HCT116 (cell line): Measurements from ENCODE around the gene DIS3L2. TPM values are rescaled to one million over a fixed set of nuclear protein-coding genes. Genes with fewer than 3 reads are reported as not detected.

Source experiments
- ATAC-seq: fragments of 200-7000 bp; cut with Tn5 transposase; 2 replicates; pipeline ENCODE4 v1.9.1; 2020; ENCODE audit warnings: mild to moderate bottlenecking, moderate library complexity
- BruUV-seq: library from RNA; stranded (reverse); fragments of 400-500 nt; replicated peaks from 2 replicates; lab custom pipeline; 2021; lab: Mats Ljungman, UMichigan
- CTCF ChIA-PET: fragments of 300-600 bp; sonication (Branson Sonifier 250); formaldehyde crosslinking; loops from one replicate; lab custom pipeline; 2021; ENCODE audit warnings: antibody characterized with exemption; lab: Charles Lee
- POLR2A ChIA-PET: fragments of 300-600, 350-600 bp; sonication (Branson Sonifier 250); formaldehyde crosslinking; loops from one replicate; lab custom pipeline; 2021; ENCODE audit warnings: antibody characterized with exemption; lab: Charles Lee
- RAD21 ChIA-PET, 2 experiments: fragments of 300-600 bp; sonication (Branson Sonifier 250); formaldehyde crosslinking; loops; one replicate each; lab custom pipeline; 2023; ENCODE audit warnings: low total read pairs in 2 of 2; ENCODE audit not compliant: uncharacterized antibody in 2 of 2, unreplicated experiment in 2 of 2, low non-redundant PET in 1 of 2; lab: Charles Lee
- DNase-seq: peaks from one replicate; pipeline ENCODE4 v3.0.0-alpha.2; 2010; ENCODE audit warnings: low read depth, low spot score
- H2AFZ ChIP-seq: fragments of 200-600 bp; shearing (Covaris generic), sonication (generic); 2 replicates; pipeline ENCODE4 v1.6.1; 2017; ENCODE audit warnings: low read depth, mixed run types, mixed read lengths, antibody characterized with exemption, low read length; ENCODE audit not compliant: poor library complexity, severe bottlenecking
- H3K27ac ChIP-seq: 2 replicates; pipeline ENCODE4 v1.5.1; 2012; ENCODE audit warnings: low read depth, low read length
- H3K27me3 ChIP-seq: fragments of 200-600 bp; sonication (generic); 2 replicates; pipeline ENCODE4 v1.6.1; 2016; ENCODE audit warnings: mixed run types, low read length, mixed read lengths; ENCODE audit not compliant: insufficient read depth
- H3K36me3 ChIP-seq, 2 experiments: fragments of 200-500 bp in 1 of 2; fragments of 200-600 bp in 1 of 2; sonication (Bioruptor generic) in 1 of 2; sonication (generic) in 1 of 2; 2 replicates each; pipeline versions ENCODE4 v1.5.1 to v1.6.1; 2014 to 2016; ENCODE audit warnings: low read length in 2 of 2, inconsistent platforms in 1 of 2, mixed read lengths in 1 of 2, mixed run types in 1 of 2; ENCODE audit not compliant: insufficient read depth in 2 of 2, control insufficient read depth in 1 of 2
- H3K4me1 ChIP-seq, 2 experiments: fragments of 200-600 bp in 1 of 2; sonication (generic) in 1 of 2; 2 replicates each; pipeline versions ENCODE4 v1.5.1 to v1.6.1; 2012 to 2017; ENCODE audit warnings: low read length in 2 of 2, inconsistent platforms in 1 of 2, mild to moderate bottlenecking in 1 of 2, mixed read lengths in 1 of 2, mixed run types in 1 of 2, moderate library complexity in 1 of 2; ENCODE audit not compliant: insufficient read depth in 2 of 2, control insufficient read depth in 1 of 2
- H3K4me2 ChIP-seq: fragments of 200-600 bp; sonication (generic); 2 replicates; pipeline ENCODE4 v1.6.1; 2017; ENCODE audit warnings: mixed run types, low read length, mixed read lengths
- H3K4me3 ChIP-seq, 2 experiments: fragments of 200-600 bp in 1 of 2; sonication (generic) in 1 of 2; replicated peaks in 1 of 2; 2 replicates each; pipeline ENCODE4 v1.5.1; 2011 to 2016; ENCODE audit warnings: low read length in 2 of 2, control low read depth in 1 of 2, low read depth in 1 of 2, mild to moderate bottlenecking in 1 of 2, mixed read lengths in 1 of 2, mixed run types in 1 of 2
- H3K79me2 ChIP-seq: fragments of 200-600 bp; sonication (generic); 2 replicates; pipeline ENCODE4 v1.6.1; 2017; ENCODE audit warnings: mild to moderate bottlenecking, mixed run types, low read length, moderate library complexity, mixed read lengths; ENCODE audit not compliant: insufficient read depth
- H3K9ac ChIP-seq: fragments of 200-600 bp; sonication (generic); 2 replicates; pipeline ENCODE4 v1.6.1; 2016; ENCODE audit warnings: low read length, mixed read lengths
- H3K9me2 ChIP-seq: fragments of 200-600 bp; sonication (generic), shearing (Covaris generic); 2 replicates; pipeline ENCODE4 v1.6.1; 2017; ENCODE audit warnings: mixed run types, mild to moderate bottlenecking, moderate library complexity; ENCODE audit not compliant: insufficient read depth
- H3K9me3 ChIP-seq, 2 experiments: fragments of 200-500 bp in 1 of 2; fragments of 200-600 bp in 1 of 2; sonication (Bioruptor generic) in 1 of 2; sonication (generic) in 1 of 2; 2 replicates each; pipeline ENCODE4 v1.6.1; 2014 to 2017; ENCODE audit warnings: low read length in 2 of 2, mixed read lengths in 2 of 2, inconsistent platforms in 1 of 2, low read depth in 1 of 2, mild to moderate bottlenecking in 1 of 2, mixed run types in 1 of 2, moderate library complexity in 1 of 2; ENCODE audit not compliant: control insufficient read depth in 1 of 2, insufficient read depth in 1 of 2
- H4K20me1 ChIP-seq: fragments of 200-600 bp; sonication (generic), shearing (Covaris generic); 2 replicates; pipeline ENCODE4 v1.6.1; 2017; ENCODE audit warnings: mixed run types, mild to moderate bottlenecking, moderate library complexity; ENCODE audit not compliant: insufficient read depth
- CBX3 ChIP-seq: IDR thresholded peaks from 2 replicates; pipeline ENCODE4 v1.6.1; 2012; ENCODE audit warnings: low read depth
- ELF1 ChIP-seq: IDR thresholded peaks from 2 replicates; pipeline ENCODE4 v1.6.1; 2012; ENCODE audit warnings: low read depth, borderline replicate concordance
- EZH2phosphoT487 ChIP-seq: fragments of 200-600 bp; IDR thresholded peaks from 2 replicates; pipeline ENCODE4 v1.6.1; 2018; ENCODE audit warnings: antibody characterized with exemption, borderline replicate concordance
- FOSL1 ChIP-seq: IDR thresholded peaks from 2 replicates; pipeline ENCODE4 v1.6.1; 2012; ENCODE audit warnings: low read depth
- JUND ChIP-seq: IDR thresholded peaks from 2 replicates; pipeline ENCODE4 v1.6.1; 2012
- POLR2A ChIP-seq: IDR thresholded peaks from 2 replicates; pipeline ENCODE4 v1.7.0; 2011; ENCODE audit warnings: borderline replicate concordance; ENCODE audit not compliant: insufficient read depth, insufficient read length; ENCODE audit errors: extremely low read depth
- POLR2AphosphoS5 ChIP-seq: IDR thresholded peaks from 2 replicates; pipeline ENCODE4 v1.6.1; 2011; ENCODE audit warnings: mild to moderate bottlenecking, low read depth, low read length, moderate library complexity
- SIN3A ChIP-seq: IDR thresholded peaks from 2 replicates; pipeline ENCODE4 v1.6.1; 2012; ENCODE audit warnings: low read depth
- SP1 ChIP-seq: IDR thresholded peaks from 2 replicates; pipeline ENCODE4 v1.6.1; 2012; ENCODE audit warnings: low read depth
- SRF ChIP-seq: IDR thresholded peaks from 2 replicates; pipeline ENCODE4 v1.6.1; 2012; ENCODE audit warnings: low read depth
- TCF7L2 ChIP-seq: IDR thresholded peaks from 2 replicates; pipeline ENCODE4 v1.7.0; 2011; ENCODE audit warnings: borderline replicate concordance, inconsistent platforms; ENCODE audit not compliant: insufficient read depth, insufficient read length; ENCODE audit errors: extremely low read depth
- ZFX ChIP-seq: fragments of 450-650 bp; IDR thresholded peaks from 2 replicates; pipeline ENCODE4 v1.6.1; 2017
- intact Hi-C: fragments of 100-400 bp; cut with micrococcal nuclease; formaldehyde crosslinking; loops from 2 replicates; pipeline ENCODE4 v1.10.0; 2022
- total RNA-seq: library from RNA; stranded (reverse); gene quantifications from one replicate; pipeline ENCODE4 v1.2.1, GENCODE V29; 2021; ENCODE audit not compliant: unreplicated experiment
- TF ChIP-seq, protein P1 (sequence below): IDR thresholded peaks from 2 replicates; pipeline ENCODE4 v1.6.1; 2011; ENCODE audit warnings: mild to moderate bottlenecking, low read length, moderate library complexity; ENCODE audit not compliant: insufficient replicate concordance; ENCODE audit errors: extremely low read depth
- TF ChIP-seq, protein P2 (sequence below), 3 experiments: fragments of 200-600 bp in 1 of 3; sonication (generic) in 1 of 3; IDR thresholded peaks in 2 of 3; conservative IDR thresholded peaks in 1 of 3; 2 replicates each; pipeline ENCODE4 v1.5.1; 2012 to 2017; ENCODE audit warnings: low read depth in 2 of 3, low read length in 2 of 3, antibody characterized with exemption in 1 of 3, borderline replicate concordance in 1 of 3, control low read depth in 1 of 3, mild to moderate bottlenecking in 1 of 3, mixed read lengths in 1 of 3, mixed run types in 1 of 3, moderate library complexity in 1 of 3; ENCODE audit not compliant: insufficient read depth in 1 of 3
- TF ChIP-seq, protein P3 (sequence below): IDR thresholded peaks from 2 replicates; pipeline ENCODE4 v1.6.1; 2012; ENCODE audit warnings: low read depth

Gene DIS3L2
- total RNA-seq, 1 experiment from 2014 or later: 42.5 TPM

DNA sequence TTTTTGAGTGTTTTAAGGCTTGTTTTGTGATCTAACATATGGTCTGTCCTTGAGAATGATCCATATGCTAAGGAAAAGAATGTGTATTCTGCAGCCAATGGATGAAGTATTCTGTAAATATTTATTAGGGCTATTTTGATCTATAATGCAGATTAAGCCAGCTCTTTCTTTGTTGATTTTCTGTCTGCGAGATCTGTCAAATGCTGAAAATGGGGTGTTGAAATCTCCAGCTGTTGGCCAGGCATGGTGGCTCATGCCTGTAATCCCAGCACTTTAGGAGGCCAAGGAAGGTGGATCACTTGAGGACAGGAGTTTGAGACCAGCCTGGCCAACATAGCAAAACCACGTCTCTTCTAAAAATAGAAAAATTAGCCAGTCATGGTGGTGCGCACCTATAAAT, 132.7 kb downstream of the DIS3L2 start:
- intact Hi-C loops: no loop called here
- DNase-seq (no peak), ATAC-seq (no peak)
- ChIA-PET POLR2A (no interaction called here), RAD21 (no interaction called here), CTCF (no interaction called here)
- no peak overlapping the region for H2AFZ ChIP-seq
- no peaks in the 10 kb centered on the region for H3K9me2 ChIP-seq
- no peaks in the 10 kb centered on the region for H3K9me3 ChIP-seq
- H3K4me1 ChIP-seq: no peaks in the 10 kb centered on the region
- H4K20me1 ChIP-seq: no peaks in the 10 kb centered on the region
- H3K79me2 ChIP-seq: peaks cover 4% of the 10 kb centered on the region; the same call in 1 of the 2 replicates
- no peaks in the 10 kb centered on the region for H3K27me3 ChIP-seq
- H3K27ac ChIP-seq: no peak overlapping the region
- BruUV-seq: no TSS peak
- no peak overlapping the region for H3K4me2 ChIP-seq
- H3K4me3 ChIP-seq: no peak overlapping the region
- no peak overlapping the region for H3K9ac ChIP-seq
- TF ChIP-seq SP1 (no peak), SIN3A (no peak), ZFX (no peak), TCF7L2 (no peak), JUND (no peak), FOSL1 (no peak), EZH2phosphoT487 (no peak), CBX3 (no peak), SRF (no peak), POLR2AphosphoS5 (no peak), POLR2A (no peak), ELF1 (no peak)
- TF ChIP-seq, protein P1, sequence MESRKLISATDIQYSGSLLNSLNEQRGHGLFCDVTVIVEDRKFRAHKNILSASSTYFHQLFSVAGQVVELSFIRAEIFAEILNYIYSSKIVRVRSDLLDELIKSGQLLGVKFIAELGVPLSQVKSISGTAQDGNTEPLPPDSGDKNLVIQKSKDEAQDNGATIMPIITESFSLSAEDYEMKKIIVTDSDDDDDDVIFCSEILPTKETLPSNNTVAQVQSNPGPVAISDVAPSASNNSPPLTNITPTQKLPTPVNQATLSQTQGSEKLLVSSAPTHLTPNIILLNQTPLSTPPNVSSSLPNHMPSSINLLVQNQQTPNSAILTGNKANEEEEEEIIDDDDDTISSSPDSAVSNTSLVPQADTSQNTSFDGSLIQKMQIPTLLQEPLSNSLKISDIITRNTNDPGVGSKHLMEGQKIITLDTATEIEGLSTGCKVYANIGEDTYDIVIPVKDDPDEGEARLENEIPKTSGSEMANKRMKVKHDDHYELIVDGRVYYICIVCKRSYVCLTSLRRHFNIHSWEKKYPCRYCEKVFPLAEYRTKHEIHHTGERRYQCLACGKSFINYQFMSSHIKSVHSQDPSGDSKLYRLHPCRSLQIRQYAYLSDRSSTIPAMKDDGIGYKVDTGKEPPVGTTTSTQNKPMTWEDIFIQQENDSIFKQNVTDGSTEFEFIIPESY: no peak
- TF ChIP-seq, protein P2, sequence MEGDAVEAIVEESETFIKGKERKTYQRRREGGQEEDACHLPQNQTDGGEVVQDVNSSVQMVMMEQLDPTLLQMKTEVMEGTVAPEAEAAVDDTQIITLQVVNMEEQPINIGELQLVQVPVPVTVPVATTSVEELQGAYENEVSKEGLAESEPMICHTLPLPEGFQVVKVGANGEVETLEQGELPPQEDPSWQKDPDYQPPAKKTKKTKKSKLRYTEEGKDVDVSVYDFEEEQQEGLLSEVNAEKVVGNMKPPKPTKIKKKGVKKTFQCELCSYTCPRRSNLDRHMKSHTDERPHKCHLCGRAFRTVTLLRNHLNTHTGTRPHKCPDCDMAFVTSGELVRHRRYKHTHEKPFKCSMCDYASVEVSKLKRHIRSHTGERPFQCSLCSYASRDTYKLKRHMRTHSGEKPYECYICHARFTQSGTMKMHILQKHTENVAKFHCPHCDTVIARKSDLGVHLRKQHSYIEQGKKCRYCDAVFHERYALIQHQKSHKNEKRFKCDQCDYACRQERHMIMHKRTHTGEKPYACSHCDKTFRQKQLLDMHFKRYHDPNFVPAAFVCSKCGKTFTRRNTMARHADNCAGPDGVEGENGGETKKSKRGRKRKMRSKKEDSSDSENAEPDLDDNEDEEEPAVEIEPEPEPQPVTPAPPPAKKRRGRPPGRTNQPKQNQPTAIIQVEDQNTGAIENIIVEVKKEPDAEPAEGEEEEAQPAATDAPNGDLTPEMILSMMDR (IDR thresholded peaks at IDR 0.05 in 2 of 3, conservative IDR thresholded peaks at IDR 0.05 in 1 of 3; ENCODE audit: borderline replicate concordance in 1 of 3, insufficient read depth in 1 of 3, low read depth in 2 of 3, low read length in 2 of 3): no peak
- TF ChIP-seq, protein P3, sequence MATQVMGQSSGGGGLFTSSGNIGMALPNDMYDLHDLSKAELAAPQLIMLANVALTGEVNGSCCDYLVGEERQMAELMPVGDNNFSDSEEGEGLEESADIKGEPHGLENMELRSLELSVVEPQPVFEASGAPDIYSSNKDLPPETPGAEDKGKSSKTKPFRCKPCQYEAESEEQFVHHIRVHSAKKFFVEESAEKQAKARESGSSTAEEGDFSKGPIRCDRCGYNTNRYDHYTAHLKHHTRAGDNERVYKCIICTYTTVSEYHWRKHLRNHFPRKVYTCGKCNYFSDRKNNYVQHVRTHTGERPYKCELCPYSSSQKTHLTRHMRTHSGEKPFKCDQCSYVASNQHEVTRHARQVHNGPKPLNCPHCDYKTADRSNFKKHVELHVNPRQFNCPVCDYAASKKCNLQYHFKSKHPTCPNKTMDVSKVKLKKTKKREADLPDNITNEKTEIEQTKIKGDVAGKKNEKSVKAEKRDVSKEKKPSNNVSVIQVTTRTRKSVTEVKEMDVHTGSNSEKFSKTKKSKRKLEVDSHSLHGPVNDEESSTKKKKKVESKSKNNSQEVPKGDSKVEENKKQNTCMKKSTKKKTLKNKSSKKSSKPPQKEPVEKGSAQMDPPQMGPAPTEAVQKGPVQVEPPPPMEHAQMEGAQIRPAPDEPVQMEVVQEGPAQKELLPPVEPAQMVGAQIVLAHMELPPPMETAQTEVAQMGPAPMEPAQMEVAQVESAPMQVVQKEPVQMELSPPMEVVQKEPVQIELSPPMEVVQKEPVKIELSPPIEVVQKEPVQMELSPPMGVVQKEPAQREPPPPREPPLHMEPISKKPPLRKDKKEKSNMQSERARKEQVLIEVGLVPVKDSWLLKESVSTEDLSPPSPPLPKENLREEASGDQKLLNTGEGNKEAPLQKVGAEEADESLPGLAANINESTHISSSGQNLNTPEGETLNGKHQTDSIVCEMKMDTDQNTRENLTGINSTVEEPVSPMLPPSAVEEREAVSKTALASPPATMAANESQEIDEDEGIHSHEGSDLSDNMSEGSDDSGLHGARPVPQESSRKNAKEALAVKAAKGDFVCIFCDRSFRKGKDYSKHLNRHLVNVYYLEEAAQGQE: no peak
- H3K36me3 ChIP-seq: 0 out of 4 replicates have a peak, but pooled peaks cover 0 to 5% of the 10 kb centered on the region in 2 experiments
